HCT116 (cell line): ENCODE data around the gene STK32B. TPM values are rescaled to one million over a fixed set of nuclear protein-coding genes. Genes with fewer than 3 reads are reported as not detected.
"Not testable (repeated sequence)": the region's sequence is repeated elsewhere in the genome, so short reads cannot be mapped to it uniquely, and the experiment has no call there.

Experiments
- ATAC-seq: fragments of 200-7000 bp; cut with Tn5 transposase; 2 replicates; pipeline ENCODE4 v1.9.1; 2020; ENCODE audit warnings: mild to moderate bottlenecking, moderate library complexity
- BruUV-seq: library from RNA; stranded (reverse); fragments of 400-500 nt; replicated peaks from 2 replicates; lab custom pipeline; 2021; lab: Mats Ljungman, UMichigan
- CTCF ChIA-PET: fragments of 300-600 bp; sonication (Branson Sonifier 250); formaldehyde crosslinking; loops from one replicate; lab custom pipeline; 2021; ENCODE audit warnings: antibody characterized with exemption; lab: Charles Lee
- POLR2A ChIA-PET: fragments of 300-600, 350-600 bp; sonication (Branson Sonifier 250); formaldehyde crosslinking; loops from one replicate; lab custom pipeline; 2021; ENCODE audit warnings: antibody characterized with exemption; lab: Charles Lee
- RAD21 ChIA-PET, 2 experiments: fragments of 300-600 bp; sonication (Branson Sonifier 250); formaldehyde crosslinking; loops; one replicate each; lab custom pipeline; 2023; ENCODE audit warnings: low total read pairs in 2 of 2; ENCODE audit not compliant: uncharacterized antibody in 2 of 2, unreplicated experiment in 2 of 2, low non-redundant PET in 1 of 2; lab: Charles Lee
- DNase-seq: peaks from one replicate; pipeline ENCODE4 v3.0.0-alpha.2; 2010; ENCODE audit warnings: low read depth, low spot score
- H2AFZ ChIP-seq: fragments of 200-600 bp; shearing (Covaris generic), sonication (generic); 2 replicates; pipeline ENCODE4 v1.6.1; 2017; ENCODE audit warnings: low read depth, mixed run types, mixed read lengths, antibody characterized with exemption, low read length; ENCODE audit not compliant: poor library complexity, severe bottlenecking
- H3K27ac ChIP-seq: 2 replicates; pipeline ENCODE4 v1.5.1; 2012; ENCODE audit warnings: low read depth, low read length
- H3K27me3 ChIP-seq: fragments of 200-600 bp; sonication (generic); 2 replicates; pipeline ENCODE4 v1.6.1; 2016; ENCODE audit warnings: mixed run types, low read length, mixed read lengths; ENCODE audit not compliant: insufficient read depth
- H3K36me3 ChIP-seq, 2 experiments: fragments of 200-500 bp in 1 of 2; fragments of 200-600 bp in 1 of 2; sonication (Bioruptor generic) in 1 of 2; sonication (generic) in 1 of 2; 2 replicates each; pipeline versions ENCODE4 v1.5.1 to v1.6.1; 2014 to 2016; ENCODE audit warnings: low read length in 2 of 2, inconsistent platforms in 1 of 2, mixed read lengths in 1 of 2, mixed run types in 1 of 2; ENCODE audit not compliant: insufficient read depth in 2 of 2, control insufficient read depth in 1 of 2
- H3K4me1 ChIP-seq, 2 experiments: fragments of 200-600 bp in 1 of 2; sonication (generic) in 1 of 2; 2 replicates each; pipeline versions ENCODE4 v1.5.1 to v1.6.1; 2012 to 2017; ENCODE audit warnings: low read length in 2 of 2, inconsistent platforms in 1 of 2, mild to moderate bottlenecking in 1 of 2, mixed read lengths in 1 of 2, mixed run types in 1 of 2, moderate library complexity in 1 of 2; ENCODE audit not compliant: insufficient read depth in 2 of 2, control insufficient read depth in 1 of 2
- H3K4me2 ChIP-seq: fragments of 200-600 bp; sonication (generic); 2 replicates; pipeline ENCODE4 v1.6.1; 2017; ENCODE audit warnings: mixed run types, low read length, mixed read lengths
- H3K4me3 ChIP-seq, 2 experiments: fragments of 200-600 bp in 1 of 2; sonication (generic) in 1 of 2; replicated peaks in 1 of 2; 2 replicates each; pipeline ENCODE4 v1.5.1; 2011 to 2016; ENCODE audit warnings: low read length in 2 of 2, control low read depth in 1 of 2, low read depth in 1 of 2, mild to moderate bottlenecking in 1 of 2, mixed read lengths in 1 of 2, mixed run types in 1 of 2
- H3K79me2 ChIP-seq: fragments of 200-600 bp; sonication (generic); 2 replicates; pipeline ENCODE4 v1.6.1; 2017; ENCODE audit warnings: mild to moderate bottlenecking, mixed run types, low read length, moderate library complexity, mixed read lengths; ENCODE audit not compliant: insufficient read depth
- H3K9ac ChIP-seq: fragments of 200-600 bp; sonication (generic); 2 replicates; pipeline ENCODE4 v1.6.1; 2016; ENCODE audit warnings: low read length, mixed read lengths
- H3K9me2 ChIP-seq: fragments of 200-600 bp; sonication (generic), shearing (Covaris generic); 2 replicates; pipeline ENCODE4 v1.6.1; 2017; ENCODE audit warnings: mixed run types, mild to moderate bottlenecking, moderate library complexity; ENCODE audit not compliant: insufficient read depth
- H3K9me3 ChIP-seq, 2 experiments: fragments of 200-500 bp in 1 of 2; fragments of 200-600 bp in 1 of 2; sonication (Bioruptor generic) in 1 of 2; sonication (generic) in 1 of 2; 2 replicates each; pipeline ENCODE4 v1.6.1; 2014 to 2017; ENCODE audit warnings: low read length in 2 of 2, mixed read lengths in 2 of 2, inconsistent platforms in 1 of 2, low read depth in 1 of 2, mild to moderate bottlenecking in 1 of 2, mixed run types in 1 of 2, moderate library complexity in 1 of 2; ENCODE audit not compliant: control insufficient read depth in 1 of 2, insufficient read depth in 1 of 2
- H4K20me1 ChIP-seq: fragments of 200-600 bp; sonication (generic), shearing (Covaris generic); 2 replicates; pipeline ENCODE4 v1.6.1; 2017; ENCODE audit warnings: mixed run types, mild to moderate bottlenecking, moderate library complexity; ENCODE audit not compliant: insufficient read depth
- CEBPB ChIP-seq: IDR thresholded peaks from 2 replicates; pipeline ENCODE4 v1.6.1; 2012; ENCODE audit warnings: low read depth
- EZH2 ChIP-seq: fragments of 200-600 bp; sonication (generic); IDR thresholded peaks from 2 replicates; pipeline ENCODE4 v1.6.1; 2017; ENCODE audit warnings: antibody characterized with exemption, mixed run types
- FOSL1 ChIP-seq: IDR thresholded peaks from 2 replicates; pipeline ENCODE4 v1.6.1; 2012; ENCODE audit warnings: low read depth
- JUND ChIP-seq: IDR thresholded peaks from 2 replicates; pipeline ENCODE4 v1.6.1; 2012
- SIN3A ChIP-seq: IDR thresholded peaks from 2 replicates; pipeline ENCODE4 v1.6.1; 2012; ENCODE audit warnings: low read depth
- SRF ChIP-seq: IDR thresholded peaks from 2 replicates; pipeline ENCODE4 v1.6.1; 2012; ENCODE audit warnings: low read depth
- ZNF274 ChIP-seq: fragments of 200-500 bp; sonication (Bioruptor generic); IDR thresholded peaks from 2 replicates; pipeline ENCODE4 v1.6.1; 2014; ENCODE audit warnings: mild to moderate bottlenecking, low read depth, low read length, inconsistent platforms
- intact Hi-C: fragments of 100-400 bp; cut with micrococcal nuclease; formaldehyde crosslinking; loops from 2 replicates; pipeline ENCODE4 v1.10.0; 2022
- total RNA-seq: library from RNA; stranded (reverse); gene quantifications from one replicate; pipeline ENCODE4 v1.2.1, GENCODE V29; 2021; ENCODE audit not compliant: unreplicated experiment
- TF ChIP-seq, protein P1 (sequence below), 3 experiments: fragments of 200-600 bp in 1 of 3; sonication (generic) in 1 of 3; IDR thresholded peaks in 2 of 3; conservative IDR thresholded peaks in 1 of 3; 2 replicates each; pipeline ENCODE4 v1.5.1; 2012 to 2017; ENCODE audit warnings: low read depth in 2 of 3, low read length in 2 of 3, antibody characterized with exemption in 1 of 3, borderline replicate concordance in 1 of 3, control low read depth in 1 of 3, mild to moderate bottlenecking in 1 of 3, mixed read lengths in 1 of 3, mixed run types in 1 of 3, moderate library complexity in 1 of 3; ENCODE audit not compliant: insufficient read depth in 1 of 3
- TF ChIP-seq, protein P2 (sequence below): IDR thresholded peaks from 2 replicates; pipeline ENCODE4 v1.6.1; 2012

Gene STK32B
- total RNA-seq, 1 experiment from 2014 or later = not detected

DNA sequence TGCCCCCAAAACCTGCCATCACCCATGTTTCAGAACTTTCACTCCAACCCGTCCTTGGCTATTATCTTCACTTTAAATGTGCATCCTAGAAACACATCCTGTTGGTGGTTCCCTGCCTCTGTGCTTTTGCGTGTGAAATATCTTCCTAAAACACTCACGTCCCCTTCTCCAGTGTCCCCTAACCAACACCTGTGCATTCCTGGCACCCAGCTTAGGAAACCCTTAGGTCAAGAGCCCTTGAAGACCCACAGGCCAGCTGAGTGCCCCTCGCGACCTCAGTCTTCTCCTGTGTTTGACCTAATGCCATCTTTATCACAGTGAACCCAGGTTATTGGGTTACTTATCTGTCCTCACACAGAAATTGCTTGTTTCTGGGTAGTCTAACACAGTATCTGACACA is 117.6 kb downstream of the STK32B start:
- Histone ChIP-seq H3K4me3 (no peak overlapping the region), H3K9me2 (no peaks in the 10 kb centered on the region), H3K4me1 (peaks cover 3 to 7% of the 10 kb centered on the region in 2 experiments; a peak in 2 of 4 replicates), H4K20me1 (no peaks in the 10 kb centered on the region), H3K36me3 (no peaks in the 10 kb centered on the region), H3K27me3 (peaks cover 23% of the 10 kb centered on the region), H3K4me2 (no peak overlapping the region), H3K79me2 (no peaks in the 10 kb centered on the region), H3K27ac (no peak overlapping the region), H3K9me3 (no peaks in the 10 kb centered on the region), H3K9ac (no peak overlapping the region), H2AFZ (no peak overlapping the region)
- BruUV-seq = no TSS peak
- intact Hi-C loops = no loop called here
- TF ChIP-seq CEBPB (no peak), SIN3A (no peak), FOSL1 (no peak), EZH2 (no peak), SRF (no peak), ZNF274 (no peak), JUND (no peak)
- TF ChIP-seq, protein P1, sequence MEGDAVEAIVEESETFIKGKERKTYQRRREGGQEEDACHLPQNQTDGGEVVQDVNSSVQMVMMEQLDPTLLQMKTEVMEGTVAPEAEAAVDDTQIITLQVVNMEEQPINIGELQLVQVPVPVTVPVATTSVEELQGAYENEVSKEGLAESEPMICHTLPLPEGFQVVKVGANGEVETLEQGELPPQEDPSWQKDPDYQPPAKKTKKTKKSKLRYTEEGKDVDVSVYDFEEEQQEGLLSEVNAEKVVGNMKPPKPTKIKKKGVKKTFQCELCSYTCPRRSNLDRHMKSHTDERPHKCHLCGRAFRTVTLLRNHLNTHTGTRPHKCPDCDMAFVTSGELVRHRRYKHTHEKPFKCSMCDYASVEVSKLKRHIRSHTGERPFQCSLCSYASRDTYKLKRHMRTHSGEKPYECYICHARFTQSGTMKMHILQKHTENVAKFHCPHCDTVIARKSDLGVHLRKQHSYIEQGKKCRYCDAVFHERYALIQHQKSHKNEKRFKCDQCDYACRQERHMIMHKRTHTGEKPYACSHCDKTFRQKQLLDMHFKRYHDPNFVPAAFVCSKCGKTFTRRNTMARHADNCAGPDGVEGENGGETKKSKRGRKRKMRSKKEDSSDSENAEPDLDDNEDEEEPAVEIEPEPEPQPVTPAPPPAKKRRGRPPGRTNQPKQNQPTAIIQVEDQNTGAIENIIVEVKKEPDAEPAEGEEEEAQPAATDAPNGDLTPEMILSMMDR (IDR thresholded peaks at IDR 0.05 in 2 of 3, conservative IDR thresholded peaks at IDR 0.05 in 1 of 3; ENCODE audit: borderline replicate concordance in 1 of 3, insufficient read depth in 1 of 3, low read depth in 2 of 3, low read length in 2 of 3) = no peak
- TF ChIP-seq, protein P2, sequence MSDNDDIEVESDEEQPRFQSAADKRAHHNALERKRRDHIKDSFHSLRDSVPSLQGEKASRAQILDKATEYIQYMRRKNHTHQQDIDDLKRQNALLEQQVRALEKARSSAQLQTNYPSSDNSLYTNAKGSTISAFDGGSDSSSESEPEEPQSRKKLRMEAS = no peak
- ChIA-PET RAD21 (no interaction called here), POLR2A (no interaction called here), CTCF (no interaction called here)
- DNase-seq = no peak
- ATAC-seq = no peak

DNA sequence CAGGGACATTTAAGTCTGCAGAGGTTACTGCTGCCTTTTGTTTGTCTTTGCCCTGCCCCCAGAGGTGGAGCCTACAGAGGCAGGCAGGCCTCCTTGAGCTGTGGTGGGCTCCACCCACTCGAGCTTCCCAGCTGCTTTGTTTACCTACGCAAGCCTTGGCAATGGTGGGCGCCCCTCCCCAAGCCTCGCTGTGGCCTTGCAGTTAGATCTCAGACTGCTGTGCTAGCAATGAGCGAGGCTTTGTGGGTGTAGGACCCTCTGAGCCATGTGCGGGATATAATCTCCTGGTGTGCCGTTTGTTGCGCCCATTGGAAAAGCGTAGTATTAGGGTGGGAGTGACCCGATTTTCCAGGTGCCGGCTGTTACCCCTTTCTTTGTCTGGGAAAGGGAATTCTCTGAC is 124.6 kb downstream of the STK32B start:
- H3K36me3 ChIP-seq, POLR2A ChIA-PET, H3K27ac ChIP-seq, H3K4me1 ChIP-seq, intact Hi-C loops, H3K79me2 ChIP-seq, H3K27me3 ChIP-seq, ATAC-seq, RAD21 ChIA-PET, BruUV-seq, H4K20me1 ChIP-seq, H3K9me3 ChIP-seq, H2AFZ ChIP-seq, CTCF ChIA-PET, H3K4me2 ChIP-seq, H3K4me3 ChIP-seq, H3K9me2 ChIP-seq, H3K9ac ChIP-seq, DNase-seq: not testable (repeated sequence)
